Nephron progenitor cell (in vitro differentiated cells): Measurements from ENCODE around the gene EVA1C.

Source experiments
- DNase-seq: peaks from one replicate; pipeline ENCODE4 v3.0.0; 2021
- H3K27ac Mint-ChIP-seq: 2 replicates; pipeline ENCODE4 v1.8.0; 2021; ENCODE audit warnings: mild to moderate bottlenecking, moderate library complexity, mixed read lengths
- H3K27me3 Mint-ChIP-seq: 2 replicates; pipeline ENCODE4 v1.8.0; 2021; ENCODE audit warnings: mild to moderate bottlenecking, low read depth, mixed read lengths; ENCODE audit not compliant: poor library complexity
- H3K36me3 Mint-ChIP-seq: 2 replicates; pipeline ENCODE4 v1.8.0; 2021; ENCODE audit warnings: low read depth, mixed read lengths
- H3K4me1 Mint-ChIP-seq: 2 replicates; pipeline ENCODE4 v1.8.0; 2021; ENCODE audit warnings: mixed read lengths
- H3K4me3 Mint-ChIP-seq: 2 replicates; pipeline ENCODE4 v1.8.0; 2021; ENCODE audit warnings: mild to moderate bottlenecking, moderate library complexity, mixed read lengths
- H3K9me3 Mint-ChIP-seq: 2 replicates; pipeline ENCODE4 v1.8.0; 2021; ENCODE audit warnings: mild to moderate bottlenecking, moderate library complexity, mixed read lengths
- TF ChIP-seq, protein P1 (sequence below): fragments of 200-600 bp; sonication (generic); IDR thresholded peaks from 2 replicates; pipeline ENCODE4 v1.5.0; 2021; ENCODE audit warnings: antibody characterized with exemption

The EVA1C gene

DNA sequence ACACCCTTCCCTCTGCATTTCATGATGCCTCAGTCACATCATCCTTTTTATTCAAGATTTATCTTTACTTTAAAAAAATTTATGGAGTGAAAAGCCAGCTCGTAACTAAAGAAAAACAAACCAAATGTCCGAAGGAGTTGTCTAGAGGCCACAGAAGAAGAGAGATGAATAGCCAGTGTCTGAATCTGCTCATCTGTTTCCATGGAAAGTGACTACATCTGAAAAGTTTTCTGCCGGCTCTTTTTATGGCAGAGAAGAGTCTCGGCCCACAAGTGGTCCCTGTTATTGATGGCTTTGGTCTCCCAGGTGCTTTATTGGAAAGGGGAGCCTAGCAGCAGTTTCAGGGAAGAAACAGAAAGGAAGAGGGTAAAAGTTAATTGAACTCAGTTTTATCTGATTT, 5.6 kb downstream of the EVA1C start:
- Mint-ChIP-seq H3K27me3 (peaks cover 55% of the 10 kb centered on the region), H3K27ac (no peak overlapping the region), H3K36me3 (peaks cover 3% of the 10 kb centered on the region), H3K4me3 (no peak overlapping the region), H3K4me1 (peaks cover 12% of the 10 kb centered on the region), H3K9me3 (peaks cover 20% of the 10 kb centered on the region)
- TF ChIP-seq, protein P1, sequence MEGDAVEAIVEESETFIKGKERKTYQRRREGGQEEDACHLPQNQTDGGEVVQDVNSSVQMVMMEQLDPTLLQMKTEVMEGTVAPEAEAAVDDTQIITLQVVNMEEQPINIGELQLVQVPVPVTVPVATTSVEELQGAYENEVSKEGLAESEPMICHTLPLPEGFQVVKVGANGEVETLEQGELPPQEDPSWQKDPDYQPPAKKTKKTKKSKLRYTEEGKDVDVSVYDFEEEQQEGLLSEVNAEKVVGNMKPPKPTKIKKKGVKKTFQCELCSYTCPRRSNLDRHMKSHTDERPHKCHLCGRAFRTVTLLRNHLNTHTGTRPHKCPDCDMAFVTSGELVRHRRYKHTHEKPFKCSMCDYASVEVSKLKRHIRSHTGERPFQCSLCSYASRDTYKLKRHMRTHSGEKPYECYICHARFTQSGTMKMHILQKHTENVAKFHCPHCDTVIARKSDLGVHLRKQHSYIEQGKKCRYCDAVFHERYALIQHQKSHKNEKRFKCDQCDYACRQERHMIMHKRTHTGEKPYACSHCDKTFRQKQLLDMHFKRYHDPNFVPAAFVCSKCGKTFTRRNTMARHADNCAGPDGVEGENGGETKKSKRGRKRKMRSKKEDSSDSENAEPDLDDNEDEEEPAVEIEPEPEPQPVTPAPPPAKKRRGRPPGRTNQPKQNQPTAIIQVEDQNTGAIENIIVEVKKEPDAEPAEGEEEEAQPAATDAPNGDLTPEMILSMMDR: no peak
- no peak for DNase-seq

DNA sequence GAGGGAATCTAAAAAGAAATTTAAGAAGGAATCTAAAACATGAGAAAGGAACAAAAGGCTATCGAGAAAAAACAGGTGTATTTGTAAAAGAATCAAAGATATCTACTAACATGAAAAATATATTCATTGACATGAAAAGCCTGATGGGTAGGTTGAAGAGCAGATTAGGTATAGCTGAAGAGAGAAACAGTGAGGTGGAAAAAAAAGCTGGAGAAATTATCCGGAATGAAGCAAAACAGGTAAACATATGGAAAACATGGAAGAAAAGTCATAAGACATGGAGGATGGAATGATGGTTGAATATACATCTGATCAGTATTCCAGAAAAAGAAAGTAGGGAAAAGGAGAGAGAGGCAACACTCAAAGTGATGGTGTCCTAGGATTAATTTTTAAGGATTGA, 9.6 kb downstream of the EVA1C start:
- Mint-ChIP-seq H3K4me1 (peaks cover 12% of the 10 kb centered on the region), H3K36me3 (peaks cover 4% of the 10 kb centered on the region), H3K27me3 (peaks cover 28% of the 10 kb centered on the region), H3K4me3 (no peak overlapping the region), H3K27ac (no peak overlapping the region), H3K9me3 (peaks cover 23% of the 10 kb centered on the region)
- TF ChIP-seq, protein P1: no peak
- no peak for DNase-seq

DNA sequence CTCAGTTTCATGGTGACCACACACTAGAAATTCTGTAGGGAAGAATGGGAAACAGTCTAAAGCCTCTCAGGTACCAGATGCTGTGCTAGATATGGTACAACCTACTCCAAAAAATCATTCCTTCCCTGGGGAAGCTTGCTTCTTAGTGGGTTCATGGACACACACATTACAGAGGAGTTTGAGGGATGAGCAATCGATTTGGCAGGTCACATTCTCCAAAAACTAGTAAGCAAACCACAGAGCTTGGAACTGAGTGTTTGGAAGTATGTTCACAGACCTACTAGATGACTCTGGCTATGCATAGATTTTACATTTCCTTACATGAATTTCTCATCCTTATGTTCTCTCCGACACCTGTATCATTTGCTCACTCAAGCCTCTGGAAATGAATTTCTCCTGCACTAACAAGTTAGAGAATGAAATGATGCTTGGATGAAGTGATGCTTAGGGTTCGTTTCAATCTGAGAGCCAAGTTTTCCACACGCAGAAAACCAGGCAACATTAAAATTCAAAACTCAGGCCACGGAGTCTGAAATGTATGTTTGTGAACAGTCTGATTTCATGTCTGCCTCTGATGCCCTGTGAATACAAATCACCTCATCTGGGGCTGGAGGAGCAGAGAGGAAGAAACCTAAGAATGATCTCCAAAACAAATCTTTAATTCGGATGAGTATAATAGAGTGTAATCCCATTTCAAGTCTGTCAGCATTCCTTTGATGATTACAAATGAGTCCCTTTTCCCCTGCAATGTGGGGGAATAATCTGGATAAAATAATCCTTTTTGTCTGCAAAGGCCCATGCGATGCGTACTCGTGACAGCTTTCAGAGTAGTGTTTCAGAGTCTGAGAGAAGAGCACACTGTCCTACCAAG, 11.0 kb downstream of the EVA1C start:
- peaks cover 16% of the 10 kb centered on the region for H3K27me3 Mint-ChIP-seq
- no peak overlapping the region for H3K27ac Mint-ChIP-seq
- H3K36me3 Mint-ChIP-seq: peaks cover 4% of the 10 kb centered on the region
- no peak overlapping the region for H3K4me3 Mint-ChIP-seq
- H3K4me1 Mint-ChIP-seq: peaks cover 9% of the 10 kb centered on the region
- no peak for DNase-seq
- TF ChIP-seq, protein P1: no peak
- H3K9me3 Mint-ChIP-seq: peaks cover 23% of the 10 kb centered on the region

DNA sequence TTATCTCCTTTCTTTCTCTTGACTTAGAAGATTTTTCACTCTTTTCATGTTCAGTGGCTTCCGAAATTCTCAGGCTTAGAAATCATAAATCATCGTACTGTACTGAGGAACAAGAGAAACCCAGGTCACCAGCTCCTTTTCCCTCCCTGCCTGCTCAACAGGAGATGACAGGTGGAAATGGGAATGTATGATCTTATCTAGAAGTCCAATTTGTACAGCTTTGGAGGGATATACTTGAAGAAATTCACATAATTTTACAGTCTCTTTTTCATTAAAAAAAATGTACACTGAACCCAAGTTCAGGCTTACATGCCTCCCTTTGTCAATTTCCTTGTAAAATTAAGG, 11.7 kb downstream of the EVA1C start:
- TF ChIP-seq, protein P1: no peak
- no peak overlapping the region for H3K27ac Mint-ChIP-seq
- peaks cover 16% of the 10 kb centered on the region for H3K27me3 Mint-ChIP-seq
- H3K9me3 Mint-ChIP-seq: peaks cover 23% of the 10 kb centered on the region
- H3K36me3 Mint-ChIP-seq: peaks cover 4% of the 10 kb centered on the region
- peaks cover 9% of the 10 kb centered on the region for H3K4me1 Mint-ChIP-seq
- no peak for DNase-seq
- no peak overlapping the region for H3K4me3 Mint-ChIP-seq

DNA sequence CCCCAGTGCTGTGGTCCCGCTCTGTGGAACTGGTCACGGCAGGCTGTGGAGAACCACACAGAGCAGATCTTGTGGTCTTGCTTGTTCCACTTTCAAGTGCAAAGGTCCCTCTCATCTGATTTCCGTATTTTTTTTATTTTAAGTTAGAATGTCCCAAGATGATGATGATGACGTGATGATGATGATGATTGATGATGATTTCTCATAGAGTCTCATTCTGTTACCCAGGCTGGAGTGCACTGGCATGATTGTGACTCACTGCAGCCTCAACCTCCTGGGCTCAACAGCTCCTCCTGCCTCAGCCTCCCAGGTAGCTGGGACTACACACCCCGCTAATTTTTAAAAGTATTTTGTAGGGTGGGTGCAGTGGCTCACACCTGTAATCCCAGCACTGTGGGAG, 12.2 kb downstream of the EVA1C start:
- peaks cover 9% of the 10 kb centered on the region for H3K4me1 Mint-ChIP-seq
- H3K27me3 Mint-ChIP-seq: peaks cover 16% of the 10 kb centered on the region
- no peak overlapping the region for H3K27ac Mint-ChIP-seq
- H3K9me3 Mint-ChIP-seq: peaks cover 23% of the 10 kb centered on the region
- H3K36me3 Mint-ChIP-seq: peaks cover 4% of the 10 kb centered on the region
- no peak overlapping the region for H3K4me3 Mint-ChIP-seq
- TF ChIP-seq, protein P1: no peak
- DNase-seq: no peak

DNA sequence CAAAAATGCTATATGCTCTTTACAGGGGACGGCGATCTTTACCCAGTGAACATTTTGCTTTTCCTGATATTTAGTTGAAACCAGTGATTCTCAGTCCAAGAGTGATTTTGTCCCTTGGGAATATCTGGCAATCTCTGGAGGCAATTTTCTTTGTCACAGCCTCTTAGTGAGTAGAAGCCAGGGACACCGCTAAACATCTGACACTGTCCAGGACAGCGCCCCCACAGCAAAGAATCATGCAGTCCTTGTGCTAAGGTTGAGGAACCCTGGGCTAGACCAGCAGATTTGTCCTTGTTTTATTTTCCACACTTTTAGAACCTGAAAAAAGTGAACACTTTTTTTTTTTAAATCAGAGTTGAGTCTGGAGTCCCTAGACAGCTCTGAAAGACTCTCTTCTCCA, 13.1 kb downstream of the EVA1C start:
- no peak for DNase-seq
- Mint-ChIP-seq H3K9me3 (peaks cover 27% of the 10 kb centered on the region), H3K4me1 (peaks cover 9% of the 10 kb centered on the region), H3K27ac (no peak overlapping the region), H3K27me3 (peaks cover 16% of the 10 kb centered on the region), H3K4me3 (no peak overlapping the region), H3K36me3 (peaks cover 4% of the 10 kb centered on the region)
- TF ChIP-seq, protein P1: no peak
